Superior temporal gyrus (tissue), 1 donor: ENCODE measurements around the gene NUP62CL.
A peak's percentile ranks its signal among the peaks of the same experiment; 100 is the strongest.

ENCODE experiments used
- DNase-seq: peaks from one replicate; pipeline ENCODE4 v3.0.0-alpha.2; 2016; ENCODE audit errors: extremely low spot score

The NUP62CL gene

GRCh38 chrX:107153005-107153404 lies 53.2 kb downstream of the NUP62CL start:
- no peak for DNase-seq

DNA sequence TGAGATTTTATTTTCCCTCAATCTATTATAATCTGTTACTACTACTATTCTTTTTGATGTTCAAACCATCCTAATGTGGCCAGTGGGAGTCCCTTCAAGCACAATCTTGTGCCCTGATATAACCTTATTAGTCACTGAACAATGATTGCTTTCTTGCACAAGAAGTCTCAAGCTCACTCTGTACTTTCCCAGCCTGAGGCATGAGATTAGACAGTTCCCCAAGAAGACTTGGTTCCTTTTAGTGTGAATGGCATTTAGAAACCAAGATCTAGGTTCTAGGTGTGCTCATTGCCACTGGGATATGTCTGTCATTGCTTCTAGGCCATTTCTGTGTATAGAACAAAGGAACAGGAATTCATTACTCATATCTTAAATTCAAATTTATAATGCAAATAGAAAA lies 59.6 kb downstream of the NUP62CL start:
- DNase-seq, result no peak

GRCh38 chrX:107135965-107136307 lies 70.3 kb downstream of the NUP62CL start:
- DNase-seq, result no peak

DNA sequence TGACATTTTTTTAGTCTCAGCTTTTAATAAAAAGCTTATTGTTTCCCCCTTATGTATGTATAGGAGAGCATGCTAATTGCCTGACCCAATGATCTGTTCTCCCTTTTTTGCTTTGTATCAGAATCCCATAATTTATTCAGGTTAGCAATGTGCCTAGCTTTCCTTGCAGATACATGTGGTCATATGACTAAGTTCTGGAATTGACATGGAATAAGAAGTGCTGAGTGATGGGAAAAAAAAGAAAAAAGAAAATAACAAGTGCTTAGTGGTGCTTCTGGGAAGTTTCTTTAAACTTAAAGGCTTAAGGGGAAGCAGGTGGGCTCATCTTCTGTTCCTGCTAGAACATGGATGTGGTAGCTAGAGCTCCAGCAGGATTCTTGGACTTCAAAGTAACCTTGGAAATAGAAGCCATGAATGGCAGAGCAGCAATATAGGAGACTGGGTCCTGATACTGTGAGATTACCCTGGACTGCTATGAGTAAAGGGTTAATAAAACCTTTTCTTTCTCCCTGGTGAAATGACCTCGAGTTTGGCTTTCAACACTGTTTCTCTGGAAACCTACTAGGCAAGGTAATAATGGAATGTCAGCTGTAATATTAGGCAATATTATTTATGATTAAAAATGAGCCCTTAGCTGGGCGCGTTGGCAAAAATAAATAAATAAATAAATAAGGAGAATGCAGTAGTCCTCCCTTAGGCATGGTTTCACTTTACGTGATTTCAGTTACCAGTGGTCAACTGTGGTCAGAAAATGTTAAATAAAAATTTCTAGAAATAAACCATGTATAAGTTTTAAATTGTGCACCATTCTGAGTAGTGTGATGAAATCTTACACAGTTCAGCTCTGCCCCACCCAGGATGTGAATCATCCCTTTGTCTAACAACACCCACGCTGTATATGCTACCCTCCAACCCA lies 70.9 kb downstream of the NUP62CL start:
- no peak for DNase-seq

- no peak for DNase-seq
Measured at GRCh38 chrX:107123750-107124149, 82.5 kb downstream of the NUP62CL start.

- no peak for DNase-seq
Measured at GRCh38 chrX:107119283-107119682, 87.0 kb downstream of the NUP62CL start.

DNA sequence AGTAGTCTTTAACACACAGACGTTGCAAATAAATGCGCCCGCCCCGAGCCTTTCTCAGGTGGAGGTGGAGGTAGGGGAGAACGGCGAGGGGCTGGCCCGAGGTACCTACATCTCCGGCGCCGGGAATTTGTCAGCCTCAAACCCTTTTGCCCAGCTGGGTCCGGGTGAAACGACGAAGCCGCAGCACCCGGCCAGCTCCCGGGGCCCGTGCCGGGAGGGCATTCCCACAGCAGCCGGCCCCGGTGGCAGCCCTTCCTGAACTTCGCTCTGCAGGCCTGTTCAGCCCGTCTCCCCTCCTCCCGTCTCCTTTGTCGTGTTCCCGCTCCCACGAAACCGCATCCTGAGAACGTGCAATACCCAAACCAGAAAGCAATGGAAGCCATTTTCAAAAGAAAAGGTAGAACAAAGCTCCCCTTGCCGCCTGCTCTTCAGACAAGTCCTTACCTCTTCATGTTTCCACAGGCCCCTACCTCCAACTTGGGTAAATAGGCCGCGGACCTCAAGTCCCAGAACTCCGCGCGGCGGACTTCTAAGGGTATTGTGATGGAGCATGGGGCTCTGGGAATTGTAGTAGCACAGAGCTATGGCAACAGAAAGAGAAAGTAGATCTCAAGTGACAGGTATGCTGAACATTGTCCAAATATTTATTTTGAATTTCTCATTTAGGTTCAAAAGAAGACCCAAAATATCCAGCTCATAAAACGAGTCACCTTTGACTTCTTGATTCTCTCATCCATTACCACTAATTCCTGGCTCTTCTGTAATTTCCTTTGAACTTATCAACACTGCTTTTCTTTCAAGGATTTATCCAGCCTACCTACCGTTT lies 87.7 kb downstream of the NUP62CL start, which contains the start of gene RBM41:
TSS of gene RBM41 (minus strand) at position 501 of the 826 bp plus-strand sequence. CDS start at position 452, 49 bp downstream.
- peak; percentile 89 for DNase-seq

- DNase-seq, result no peak
Measured at GRCh38 chrX:107117993-107118321, 88.3 kb downstream of the NUP62CL start.

GRCh38 chrX:107107459-107107858 lies 98.8 kb downstream of the NUP62CL start:
- DNase-seq, result no peak

GRCh38 chrX:107102980-107103379 lies 103.3 kb downstream of the NUP62CL start:
- DNase-seq, result no peak

- DNase-seq, result no peak
Measured at GRCh38 chrX:107076158-107076557, 130.1 kb downstream of the NUP62CL start.
